ENCODE results near the gene DNAH9. TPM values are rescaled to one million over a fixed set of nuclear protein-coding genes. Genes with fewer than 3 reads are reported as not detected.
A peak's percentile ranks its signal among the peaks of the same experiment; 100 is the strongest.

Gene DNAH9
- polyA plus RNA-seq, 1 donor, result 0.90 TPM

- DNase-seq, result no peak
Observed at GRCh38 chr17:11990363-11990983, 392.2 kb downstream of the DNAH9 start.

- DNase-seq, result no peak
Observed at GRCh38 chr17:11991461-11991860, 393.2 kb downstream of the DNAH9 start.

GRCh38 chr17:11996722-11997146 is 398.5 kb downstream of the DNAH9 start:
- DNase-seq, result peak; percentile 35

GRCh38 chr17:11997147-11997971 is 399.1 kb downstream of the DNAH9 start, which contains the start of gene ZNF18:
Gene ZNF18 (minus strand): TSS chr17:11997475. CDS start chr17:11992829, 4,646 bp downstream.
- DNase-seq, result peak; percentile 96

- DNase-seq, result no peak
Observed at GRCh38 chr17:11997972-11998233, 399.6 kb downstream of the DNAH9 start.

- no peak for DNase-seq
Observed at GRCh38 chr17:11999696-12000095, 401.4 kb downstream of the DNAH9 start.

GRCh38 chr17:12007466-12007865 is 409.2 kb downstream of the DNAH9 start:
- DNase-seq, result no peak
